Limb (tissue), 2 donors: ENCODE data around the gene YAP1.
"Not testable (repeated sequence)": the region's sequence is repeated elsewhere in the genome, so short reads cannot be mapped to it uniquely, and the experiment has no call there.

Source experiments
- DNase-seq, 2 donors: peaks; one replicate each; pipeline ENCODE4 v3.0.0-alpha.2; 2016; ENCODE audit errors: extremely low spot score in 2 of 2

The YAP1 gene

GRCh38 chr11:102197670-102198139 is 87.5 kb downstream of the YAP1 start:
- DNase-seq, result no peak

GRCh38 chr11:102199673-102200072 is 89.4 kb downstream of the YAP1 start:
- no peak for DNase-seq

GRCh38 chr11:102200325-102200724 is 90.1 kb downstream of the YAP1 start:
- DNase-seq, result not testable (repeated sequence)

GRCh38 chr11:102201776-102202175 is 91.5 kb downstream of the YAP1 start:
- no peak for DNase-seq

GRCh38 chr11:102202972-102203371 is 92.7 kb downstream of the YAP1 start:
- no peak for DNase-seq

- DNase-seq, result no peak
These were observed 93.9 kb downstream of the YAP1 start for GRCh38 chr11:102204174-102204573.

- no peak for DNase-seq
These were observed 95.6 kb downstream of the YAP1 start for GRCh38 chr11:102205805-102206204.

GRCh38 chr11:102208835-102209234 is 98.6 kb downstream of the YAP1 start:
- DNase-seq, result no peak

GRCh38 chr11:102214623-102215022 is 104.4 kb downstream of the YAP1 start:
- DNase-seq, result no peak

- DNase-seq, result no peak
These were observed 106.3 kb downstream of the YAP1 start for GRCh38 chr11:102216433-102217075.

GRCh38 chr11:102220728-102221467 is 110.7 kb downstream of the YAP1 start:
- no peak for DNase-seq

GRCh38 chr11:102223859-102224258 is 113.6 kb downstream of the YAP1 start:
- DNase-seq, result no peak

GRCh38 chr11:102225689-102226568 is 115.7 kb downstream of the YAP1 start:
- DNase-seq, result no peak

GRCh38 chr11:102226702-102227490 is 116.6 kb downstream of the YAP1 start:
- DNase-seq, result no peak

- no peak for DNase-seq
These were observed 119.4 kb downstream of the YAP1 start for GRCh38 chr11:102229510-102230123.

GRCh38 chr11:102230186-102230585 is 119.9 kb downstream of the YAP1 start:
- no peak for DNase-seq

GRCh38 chr11:102230911-102231310 is 120.7 kb downstream of the YAP1 start:
- DNase-seq, result no peak

- DNase-seq, result no peak
These were observed 124.7 kb downstream of the YAP1 start for GRCh38 chr11:102234779-102235439.

GRCh38 chr11:102237096-102237735 is 127.0 kb downstream of the YAP1 start:
- no peak for DNase-seq

- no peak for DNase-seq
These were observed 128.2 kb downstream of the YAP1 start for GRCh38 chr11:102238391-102238821.
